ENCODE data around the gene RAB39B.
A peak's percentile ranks its signal among the peaks of the same experiment; 100 is the strongest.

Gene RAB39B

DNA sequence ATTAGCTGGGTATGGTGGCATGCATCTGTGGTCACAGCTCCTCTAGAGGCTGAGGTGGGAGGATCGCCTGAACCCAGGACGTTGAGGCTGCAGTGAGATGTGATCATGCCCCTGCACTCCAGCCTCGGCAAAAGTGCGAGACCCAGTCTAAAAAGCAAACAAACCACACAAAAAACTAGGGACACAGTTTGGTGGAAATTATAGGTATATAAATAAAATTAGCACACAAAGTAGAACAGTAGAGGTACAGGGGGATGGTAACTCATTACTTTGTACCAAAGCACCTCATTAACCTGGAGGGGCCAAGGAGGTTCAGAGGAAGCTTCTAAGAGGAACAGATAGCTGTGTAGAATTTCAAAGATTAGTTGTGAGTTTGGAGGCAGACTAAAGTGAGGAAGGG is 42.9 kb downstream of the RAB39B start:
- no peaks in the 10 kb centered on the region for H3K27me3 ChIP-seq
- no peak overlapping the region for H3K27ac ChIP-seq
- H3K4me1 ChIP-seq (ENCODE audit: control insufficient read depth in 1 of 2, insufficient read depth in 1 of 2, low read depth in 1 of 2, low read length in 1 of 2) = peaks cover 18 to 25% of the 10 kb centered on the region in 2 experiments
- TF ChIP-seq, protein P1, sequence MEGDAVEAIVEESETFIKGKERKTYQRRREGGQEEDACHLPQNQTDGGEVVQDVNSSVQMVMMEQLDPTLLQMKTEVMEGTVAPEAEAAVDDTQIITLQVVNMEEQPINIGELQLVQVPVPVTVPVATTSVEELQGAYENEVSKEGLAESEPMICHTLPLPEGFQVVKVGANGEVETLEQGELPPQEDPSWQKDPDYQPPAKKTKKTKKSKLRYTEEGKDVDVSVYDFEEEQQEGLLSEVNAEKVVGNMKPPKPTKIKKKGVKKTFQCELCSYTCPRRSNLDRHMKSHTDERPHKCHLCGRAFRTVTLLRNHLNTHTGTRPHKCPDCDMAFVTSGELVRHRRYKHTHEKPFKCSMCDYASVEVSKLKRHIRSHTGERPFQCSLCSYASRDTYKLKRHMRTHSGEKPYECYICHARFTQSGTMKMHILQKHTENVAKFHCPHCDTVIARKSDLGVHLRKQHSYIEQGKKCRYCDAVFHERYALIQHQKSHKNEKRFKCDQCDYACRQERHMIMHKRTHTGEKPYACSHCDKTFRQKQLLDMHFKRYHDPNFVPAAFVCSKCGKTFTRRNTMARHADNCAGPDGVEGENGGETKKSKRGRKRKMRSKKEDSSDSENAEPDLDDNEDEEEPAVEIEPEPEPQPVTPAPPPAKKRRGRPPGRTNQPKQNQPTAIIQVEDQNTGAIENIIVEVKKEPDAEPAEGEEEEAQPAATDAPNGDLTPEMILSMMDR (IDR thresholded peaks at IDR 0.05) = no peak
- no peak overlapping the region for H3K4me3 ChIP-seq (ENCODE audit: low read depth in 1 of 2, low read length in 1 of 2)
- no peaks in the 10 kb centered on the region for H3K9me3 ChIP-seq
- H3K36me3 ChIP-seq = peaks cover 13% of the 10 kb centered on the region

DNA sequence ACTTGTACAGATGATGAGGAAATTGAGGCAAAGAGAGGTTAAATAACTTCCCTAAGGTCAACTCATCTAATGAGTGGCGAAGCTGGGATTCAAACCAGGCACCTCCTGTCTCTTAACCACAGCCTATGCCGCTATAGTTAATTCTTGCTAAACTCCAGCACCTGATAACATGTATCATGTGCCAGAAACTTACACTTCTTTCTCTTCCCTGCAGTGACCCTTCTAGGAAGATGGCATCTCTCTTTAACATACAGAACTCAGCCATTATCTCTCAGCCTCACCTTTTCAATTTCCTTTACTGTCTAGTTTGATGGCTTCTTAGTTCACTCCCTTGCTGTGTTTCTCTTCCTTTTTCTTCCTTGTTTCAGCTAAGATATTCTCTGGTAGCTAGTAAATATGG is 45.5 kb downstream of the RAB39B start:
- TF ChIP-seq, protein P1 (IDR thresholded peaks at IDR 0.05) = no peak
- Histone ChIP-seq H3K4me1 (ENCODE audit: control insufficient read depth in 1 of 2, insufficient read depth in 1 of 2, low read depth in 1 of 2, low read length in 1 of 2) (peaks cover 23 to 32% of the 10 kb centered on the region in 2 experiments), H3K36me3 (peaks cover 12% of the 10 kb centered on the region)

DNA sequence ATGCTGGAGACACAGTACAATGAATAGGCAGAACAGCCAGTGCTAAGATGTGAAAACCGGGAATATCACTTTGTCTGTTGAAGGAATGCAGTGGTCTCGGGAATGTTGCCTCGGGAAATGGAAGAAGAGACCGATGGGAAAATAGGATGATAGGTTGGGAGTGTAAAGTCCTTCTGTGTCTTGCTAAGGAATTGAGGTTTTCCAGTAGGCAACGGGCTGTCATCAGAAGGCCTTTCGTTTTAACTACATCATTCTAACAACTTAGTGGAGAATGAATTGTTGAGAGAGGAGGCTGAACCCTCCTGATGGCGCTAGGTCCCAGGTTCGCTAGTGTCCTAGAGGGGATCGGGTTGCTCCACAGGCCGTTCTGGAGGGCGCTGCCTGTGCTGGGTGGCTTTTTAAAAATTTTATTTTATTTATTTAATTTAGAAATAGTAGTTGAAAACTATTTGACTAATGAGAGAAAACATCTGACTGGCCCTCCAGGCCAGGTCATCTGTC is 47.3 kb downstream of the RAB39B start:
- Histone ChIP-seq H3K9me3 (no peaks in the 10 kb centered on the region), H3K4me3 (ENCODE audit: low read depth in 1 of 2, low read length in 1 of 2) (peak overlapping the region; percentile 73 to 78), H3K27me3 (no peaks in the 10 kb centered on the region), H3K36me3 (peaks cover 8% of the 10 kb centered on the region), H3K4me1 (ENCODE audit: control insufficient read depth in 1 of 2, insufficient read depth in 1 of 2, low read depth in 1 of 2, low read length in 1 of 2) (peaks cover 23 to 32% of the 10 kb centered on the region in 2 experiments), H3K27ac (peak overlapping the region; percentile 77)
- TF ChIP-seq, protein P1 (IDR thresholded peaks at IDR 0.05) = no peak

More for the DNA sequence above, 45.5 kb downstream of the RAB39B start:
- Histone ChIP-seq H3K9me3 (no peaks in the 10 kb centered on the region), H3K27ac (peak overlapping the region; percentile 55), H3K27me3 (no peaks in the 10 kb centered on the region), H3K4me3 (ENCODE audit: low read depth in 1 of 2, low read length in 1 of 2) (no peak overlapping the region)

DNA sequence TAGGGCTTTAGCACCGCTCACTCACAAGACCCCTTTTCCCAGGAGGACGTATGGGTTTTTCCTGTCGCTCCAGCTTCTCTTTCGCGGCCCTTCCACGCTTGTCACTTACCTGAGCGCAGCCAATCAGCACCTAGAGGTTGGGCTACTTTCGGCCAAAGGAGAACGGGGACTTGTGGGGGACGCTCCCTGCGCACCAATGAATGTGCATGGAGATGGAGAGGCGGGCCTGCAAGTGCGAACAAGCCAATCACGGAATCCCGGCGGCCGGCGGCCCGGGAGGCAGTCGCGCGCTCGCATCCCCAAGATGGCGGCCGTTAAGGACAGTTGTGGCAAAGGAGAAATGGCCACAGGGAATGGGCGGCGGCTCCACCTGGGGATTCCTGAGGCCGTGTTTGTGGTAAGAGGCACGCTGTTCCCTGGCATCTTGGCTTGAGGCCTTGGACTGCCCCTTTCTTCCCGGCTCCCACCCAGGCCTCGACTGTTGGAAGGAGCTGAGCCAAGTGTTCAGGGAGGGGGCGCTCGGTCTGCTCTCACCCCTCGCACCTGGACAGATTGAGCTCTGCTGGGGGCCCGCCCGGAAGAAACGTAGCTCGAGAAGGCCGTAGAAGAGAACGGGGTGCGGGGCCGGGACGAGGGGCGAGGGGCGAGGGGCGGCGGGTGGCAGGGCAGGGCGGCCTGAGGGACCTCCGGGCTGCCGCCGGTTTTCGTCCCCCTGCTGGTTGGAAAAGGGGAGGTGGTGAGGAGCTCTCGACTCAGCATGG is 47.9 kb downstream of the RAB39B start, which contains the start of gene VBP1:
Gene VBP1 (plus strand): TSS at position 282 of the 761 bp plus-strand sequence. CDS start 23 bp downstream, at position 305.
- H3K4me1 ChIP-seq (ENCODE audit: control insufficient read depth in 1 of 2, insufficient read depth in 1 of 2, low read depth in 1 of 2, low read length in 1 of 2) = peaks cover 23 to 32% of the 10 kb centered on the region in 2 experiments
- no peaks in the 10 kb centered on the region for H3K9me3 ChIP-seq
- H3K27me3 ChIP-seq = no peaks in the 10 kb centered on the region
- H3K4me3 ChIP-seq (ENCODE audit: low read depth in 1 of 2, low read length in 1 of 2) = peak within 1 kb of the TSS; percentile 73 to 78
- H3K27ac ChIP-seq = peak within 1 kb of the TSS; percentile 77
- TF ChIP-seq, protein P1 (IDR thresholded peaks at IDR 0.05) = peak; percentile 36
- peaks cover 8% of the 10 kb centered on the region for H3K36me3 ChIP-seq

DNA sequence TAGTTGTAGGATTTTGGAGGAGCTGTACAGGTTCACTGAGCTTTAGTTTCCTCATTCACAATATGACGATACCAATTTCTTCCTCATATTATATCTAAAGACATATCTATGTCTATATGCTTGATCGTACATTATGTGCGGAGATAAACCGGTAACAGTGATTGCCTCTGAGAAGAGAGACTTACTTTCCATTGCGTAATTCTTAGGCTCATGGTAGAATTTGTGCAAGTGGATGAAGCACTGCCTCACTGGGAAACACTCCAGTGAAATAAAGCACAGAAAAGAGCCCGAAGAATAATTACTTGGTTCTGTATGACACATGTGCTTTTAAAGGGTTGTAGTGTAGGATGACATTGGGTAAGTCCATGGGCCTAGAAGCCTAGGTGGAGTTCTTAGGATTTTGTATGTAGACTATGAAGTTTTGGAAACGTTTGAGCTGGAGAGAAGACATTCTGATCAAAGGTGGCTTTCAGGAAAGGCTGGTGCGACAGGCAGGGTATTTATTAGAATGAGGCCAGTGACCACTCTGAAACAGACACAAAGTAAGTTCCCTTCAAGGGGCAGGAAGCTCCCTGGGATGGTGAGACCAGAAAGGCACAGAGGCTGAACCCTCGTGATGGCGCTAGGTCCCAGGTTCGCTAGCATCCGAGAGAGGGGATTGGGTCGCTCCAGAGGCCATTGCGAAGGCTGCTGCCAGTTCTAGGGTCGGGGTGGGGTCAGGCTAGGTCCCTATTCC is 48.7 kb downstream of the RAB39B start:
- H3K27ac ChIP-seq = peak overlapping the region; percentile 77
- no peaks in the 10 kb centered on the region for H3K27me3 ChIP-seq
- H3K9me3 ChIP-seq = no peaks in the 10 kb centered on the region
- peaks cover 23 to 34% of the 10 kb centered on the region in 2 experiments for H3K4me1 ChIP-seq (ENCODE audit: control insufficient read depth in 1 of 2, insufficient read depth in 1 of 2, low read depth in 1 of 2, low read length in 1 of 2)
- TF ChIP-seq, protein P1 (IDR thresholded peaks at IDR 0.05) = no peak
- peaks cover under 1% of the 10 kb centered on the region for H3K36me3 ChIP-seq
- H3K4me3 ChIP-seq (ENCODE audit: low read depth in 1 of 2, low read length in 1 of 2) = peak overlapping the region; percentile 73 to 78
